Activated naive CD4-positive, alpha-beta T cell treated with anti-CD3 and anti-CD28 coated beads for 36 hours (primary cell): ENCODE data around the gene INPP5A. TPM values are rescaled to one million over a fixed set of nuclear protein-coding genes. Genes with fewer than 3 reads are reported as not detected.

Experiments used
- CTCF ChIA-PET: fragments of 350-600 bp; sonication (Branson Sonifier 250); formaldehyde crosslinking; loops from one replicate; lab custom pipeline; 2021; ENCODE audit warnings: antibody characterized with exemption; lab: Charles Lee
- DNase-seq: peaks from one replicate; pipeline ENCODE4 v3.0.0-alpha.2; 2020
- H3K27ac Mint-ChIP-seq: one replicate; pipeline ENCODE4 v1.8.0; 2021; ENCODE audit warnings: mild to moderate bottlenecking, mixed read lengths
- H3K27me3 Mint-ChIP-seq: one replicate; pipeline ENCODE4 v1.8.0; 2021; ENCODE audit warnings: low read depth, mixed read lengths
- H3K36me3 Mint-ChIP-seq: one replicate; pipeline ENCODE4 v1.8.0; 2021; ENCODE audit warnings: low read depth, mixed read lengths
- H3K4me1 Mint-ChIP-seq: one replicate; pipeline ENCODE4 v1.8.0; 2021; ENCODE audit warnings: low read depth, mixed read lengths
- H3K4me3 Mint-ChIP-seq: one replicate; pipeline ENCODE4 v1.8.0; 2021; ENCODE audit warnings: mild to moderate bottlenecking, moderate library complexity, mixed read lengths
- H3K9me3 Mint-ChIP-seq: one replicate; pipeline ENCODE4 v1.8.0; 2021; ENCODE audit warnings: mixed read lengths
- intact Hi-C: fragments of 100-400 bp; cut with micrococcal nuclease; formaldehyde crosslinking; loops from one replicate; pipeline ENCODE4 v1.15.1; 2023
- total RNA-seq, 2 experiments: library from RNA; stranded (reverse); gene quantifications; one replicate each; pipeline ENCODE4 v1.2.3, GENCODE V29; 2021

Gene INPP5A
- total RNA-seq, 2 experiments from 2014 or later: 17.3 to 19.5 TPM

DNA sequence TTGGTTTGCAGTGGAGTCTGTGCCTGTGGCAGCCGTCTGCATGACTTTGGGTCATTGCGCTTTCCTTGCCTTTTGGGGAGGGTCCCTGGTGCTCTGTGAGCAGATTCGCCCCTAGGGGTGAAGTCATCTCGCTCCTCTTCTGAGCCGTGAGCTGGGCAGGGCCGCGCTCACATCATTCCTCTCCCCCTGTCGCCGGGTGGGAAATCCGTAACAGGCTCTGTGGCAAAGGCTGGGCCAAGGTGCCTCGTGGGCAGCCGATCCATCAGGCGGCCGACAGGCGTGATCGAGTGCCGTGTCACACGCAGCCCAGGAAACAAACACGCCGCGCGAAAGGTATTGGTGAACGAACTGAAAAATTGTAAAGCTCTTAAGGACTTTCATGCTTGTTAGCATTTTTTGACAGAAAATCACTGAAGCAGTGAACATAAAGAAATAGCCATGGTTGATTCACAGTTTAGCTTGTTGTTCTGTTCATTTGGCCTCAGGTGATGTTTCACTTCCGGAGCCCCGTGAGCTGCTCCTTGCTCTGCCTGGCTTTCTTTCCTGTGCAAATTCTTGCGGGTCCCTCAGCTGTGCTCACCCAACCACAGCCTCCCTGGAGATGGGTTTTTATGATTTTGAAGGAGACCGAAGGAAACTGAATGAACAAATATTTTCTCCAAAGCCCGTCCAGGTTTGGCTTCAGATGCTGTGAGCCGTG is 126.2 kb downstream of the INPP5A start:
- DNase-seq: no peak
- no peak overlapping the region for H3K4me3 Mint-ChIP-seq
- intact Hi-C loops: no loop called here
- peaks cover 11% of the 10 kb centered on the region for H3K4me1 Mint-ChIP-seq
- no peaks in the 10 kb centered on the region for H3K27me3 Mint-ChIP-seq
- H3K9me3 Mint-ChIP-seq: no peaks in the 10 kb centered on the region
- CTCF ChIA-PET: no interaction called here
- H3K36me3 Mint-ChIP-seq: peaks cover 5% of the 10 kb centered on the region
- H3K27ac Mint-ChIP-seq: no peak overlapping the region

DNA sequence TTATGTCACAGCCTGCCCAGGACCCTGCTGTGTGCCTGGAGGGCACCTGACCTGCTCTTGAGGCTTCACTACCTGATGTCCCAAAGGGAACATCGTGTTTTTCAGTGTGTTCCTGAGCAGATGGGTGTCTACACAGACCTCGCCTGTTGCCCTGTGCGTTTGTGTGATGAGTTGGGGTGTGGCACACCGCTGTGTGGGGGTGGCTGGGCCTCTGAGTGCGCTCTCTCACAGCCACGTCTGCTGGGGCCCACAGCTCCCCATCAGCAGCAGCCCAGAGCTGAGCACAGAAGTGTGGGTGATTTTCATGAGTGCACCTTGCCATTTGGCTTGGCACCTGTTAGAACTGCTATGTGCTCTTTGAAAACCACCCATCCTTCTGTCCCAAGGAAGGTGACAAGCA is 126.8 kb downstream of the INPP5A start:
- CTCF ChIA-PET: no interaction called here
- Mint-ChIP-seq H3K9me3 (no peaks in the 10 kb centered on the region), H3K27ac (no peak overlapping the region), H3K36me3 (peaks cover 5% of the 10 kb centered on the region), H3K27me3 (no peaks in the 10 kb centered on the region), H3K4me1 (peaks cover 11% of the 10 kb centered on the region), H3K4me3 (no peak overlapping the region)
- intact Hi-C loops: no loop called here
- DNase-seq: no peak

DNA sequence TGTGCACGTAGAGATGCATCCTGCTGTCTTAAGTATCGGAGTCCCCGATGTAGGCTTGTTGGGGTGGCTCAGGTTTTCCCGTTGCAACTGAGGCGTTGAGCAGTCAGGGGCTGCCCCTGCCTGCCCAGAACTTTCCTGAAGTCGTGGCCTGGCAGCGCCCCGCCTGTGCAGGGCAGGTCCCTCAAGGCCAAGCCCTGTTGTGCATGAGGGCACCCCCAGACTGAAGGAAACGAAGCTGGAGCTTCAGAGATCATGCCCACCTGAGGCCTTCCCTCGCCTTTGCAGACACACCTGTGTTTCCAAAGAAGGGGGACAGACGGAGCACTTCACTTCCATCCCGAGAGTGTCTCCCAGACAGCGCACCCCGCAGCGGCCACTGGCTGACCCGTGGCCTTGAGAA is 127.3 kb downstream of the INPP5A start:
- DNase-seq: no peak
- no peak overlapping the region for H3K4me3 Mint-ChIP-seq
- H3K27me3 Mint-ChIP-seq: no peaks in the 10 kb centered on the region
- H3K9me3 Mint-ChIP-seq: no peaks in the 10 kb centered on the region
- no peak overlapping the region for H3K27ac Mint-ChIP-seq
- CTCF ChIA-PET: no interaction called here
- H3K4me1 Mint-ChIP-seq: peaks cover 11% of the 10 kb centered on the region
- peaks cover 5% of the 10 kb centered on the region for H3K36me3 Mint-ChIP-seq
- intact Hi-C loops: no loop called here

DNA sequence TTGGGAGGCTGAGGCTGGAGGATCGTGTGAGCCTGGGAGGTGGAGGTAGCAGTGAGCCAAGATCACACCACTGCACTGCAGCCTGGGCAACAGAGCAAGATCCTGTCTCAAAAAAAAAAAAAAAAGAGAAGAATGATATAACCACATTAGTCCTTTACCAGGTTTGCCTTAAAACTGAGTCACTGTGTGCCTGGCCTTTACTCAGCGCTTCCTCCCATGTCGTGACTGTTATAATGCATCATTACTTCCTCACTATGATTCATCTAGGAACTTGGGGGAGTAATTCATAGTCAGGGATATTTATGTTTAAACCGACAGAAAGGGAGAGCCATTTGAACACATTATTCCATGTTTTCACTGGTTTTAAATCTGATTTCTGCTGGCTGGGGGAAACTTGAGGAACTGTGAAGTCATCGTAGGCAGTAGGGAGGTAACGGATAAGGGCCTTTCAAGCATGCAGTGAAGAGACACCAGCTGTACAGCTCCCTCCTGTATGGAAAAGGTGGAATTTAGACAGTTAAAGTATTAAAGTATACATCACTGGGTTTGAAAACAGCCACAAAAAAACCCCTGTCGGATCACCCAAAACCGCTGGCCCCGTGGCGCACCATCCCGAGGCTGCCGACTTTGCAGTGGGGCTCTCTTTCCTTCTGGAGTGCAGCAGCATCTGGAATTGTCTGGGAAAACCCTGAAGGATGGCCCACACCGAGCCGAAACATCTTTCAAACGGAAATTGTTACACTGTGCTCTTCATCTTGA is 128.5 kb downstream of the INPP5A start:
- Mint-ChIP-seq H3K27me3 (no peaks in the 10 kb centered on the region), H3K4me1 (peaks cover 11% of the 10 kb centered on the region), H3K4me3 (no peak overlapping the region), H3K27ac (no peak overlapping the region), H3K9me3 (no peaks in the 10 kb centered on the region), H3K36me3 (no peaks in the 10 kb centered on the region)
- DNase-seq: peak; percentile 60
- intact Hi-C loops: loop anchor here (1.0 kb wide), 1 partner anchor 18 kb away; no protein-coding TSS in a partner anchor
- CTCF ChIA-PET: interaction anchor here (1.1 to 1.6 kb wide), 2 partner anchors 11 to 18 kb away, joined by 3 read pairs; no protein-coding TSS in a partner anchor

DNA sequence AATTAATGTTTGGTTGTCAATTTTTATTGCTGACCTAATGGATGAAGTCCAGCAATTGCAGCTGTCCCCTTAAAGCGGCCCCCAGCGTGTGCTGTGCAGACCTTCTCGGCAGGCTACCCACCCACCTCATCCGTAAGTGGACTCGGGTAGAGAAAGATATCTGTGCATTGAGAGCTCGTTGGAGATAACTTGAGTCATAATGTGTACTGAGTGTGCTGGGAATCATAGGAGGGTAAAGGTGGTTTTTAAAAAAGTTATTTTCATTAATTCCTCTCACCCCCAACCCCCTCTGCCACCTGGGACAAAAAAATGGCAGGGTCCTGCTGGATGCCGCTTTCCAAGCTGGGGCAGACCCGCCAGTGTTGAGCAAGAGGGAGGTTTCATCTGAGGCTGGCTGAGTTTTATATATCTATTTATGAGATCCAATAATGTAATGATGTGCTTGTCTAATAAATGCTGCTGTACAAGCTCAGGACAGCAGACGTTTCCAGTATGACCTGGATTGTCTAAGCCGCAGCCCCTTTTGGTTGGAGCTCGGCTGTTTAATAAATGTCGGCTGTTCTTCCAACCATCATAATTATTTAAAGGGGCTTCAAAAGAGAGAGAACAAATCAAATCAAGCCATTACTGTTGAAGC is 129.2 kb downstream of the INPP5A start:
- Mint-ChIP-seq H3K4me3 (no peak overlapping the region), H3K4me1 (peaks cover 13% of the 10 kb centered on the region), H3K9me3 (no peaks in the 10 kb centered on the region), H3K27ac (no peak overlapping the region), H3K36me3 (no peaks in the 10 kb centered on the region), H3K27me3 (no peaks in the 10 kb centered on the region)
- CTCF ChIA-PET: interaction anchor here (0.6 to 1.6 kb wide), 2 partner anchors 11 to 413 kb away, joined by 3 read pairs; no protein-coding TSS in a partner anchor
- no peak for DNase-seq
- intact Hi-C loops: loop anchor here (1.0 kb wide), 1 partner anchor 17 kb away; no protein-coding TSS in a partner anchor

DNA sequence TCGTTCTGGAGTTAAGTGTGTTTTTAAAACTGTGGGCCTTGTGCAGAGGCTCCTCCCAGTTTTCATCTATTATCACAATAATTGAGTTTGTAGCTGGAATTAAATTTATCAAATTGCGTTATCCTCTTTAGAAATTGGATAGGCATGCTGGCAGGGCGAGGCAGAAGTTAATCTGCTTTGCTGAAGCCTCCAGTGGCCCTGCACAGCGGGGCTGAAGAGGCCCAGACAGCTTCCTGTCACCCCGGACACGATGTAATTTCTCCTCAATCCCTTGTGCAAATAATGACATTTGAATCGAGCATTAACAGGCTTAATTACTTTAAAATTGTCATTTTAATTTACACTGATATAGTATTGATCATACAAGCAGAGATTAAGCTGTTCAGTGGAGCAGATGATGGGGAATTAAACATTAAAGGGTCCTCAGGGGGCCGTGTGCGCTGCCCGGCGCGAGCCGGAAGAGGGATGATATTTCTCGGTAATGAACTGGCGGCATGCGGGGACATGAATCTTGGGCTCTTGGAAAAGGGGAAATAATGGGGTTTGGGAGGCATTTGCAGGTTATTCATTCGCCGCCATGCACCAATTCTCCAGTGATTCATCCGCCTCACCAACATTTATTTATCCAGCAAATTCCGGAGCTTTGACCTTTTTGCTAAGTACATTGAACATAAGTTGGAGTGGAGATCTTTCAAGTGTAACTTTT is 129.9 kb downstream of the INPP5A start:
- CTCF ChIA-PET: interaction anchor here (0.6 to 1.6 kb wide), 2 partner anchors 12 to 414 kb away, joined by 3 read pairs; no protein-coding TSS in a partner anchor
- Mint-ChIP-seq H3K27ac (no peak overlapping the region), H3K9me3 (no peaks in the 10 kb centered on the region)

DNA sequence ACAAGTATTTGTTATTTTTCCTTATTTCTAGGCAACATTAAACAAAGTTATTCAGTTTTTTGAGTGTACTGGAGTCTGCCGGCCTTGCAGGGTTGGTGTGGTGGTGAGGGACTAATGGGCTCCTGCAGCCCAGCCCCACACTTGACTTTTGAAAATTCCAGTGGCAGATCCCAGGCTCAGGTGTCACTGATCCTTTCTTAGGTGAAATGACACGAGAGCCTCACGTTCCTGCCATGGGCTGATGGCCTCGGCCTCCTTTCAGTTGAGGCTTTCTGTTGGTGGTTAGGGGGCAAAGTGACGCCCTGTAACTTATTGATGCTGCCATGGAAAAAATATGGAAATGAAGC is 130.4 kb downstream of the INPP5A start:
- Mint-ChIP-seq H3K27me3 (no peaks in the 10 kb centered on the region), H3K9me3 (no peaks in the 10 kb centered on the region), H3K36me3 (no peaks in the 10 kb centered on the region), H3K27ac (no peak overlapping the region), H3K4me1 (peaks cover 13% of the 10 kb centered on the region), H3K4me3 (no peak overlapping the region)
- DNase-seq: no peak
- CTCF ChIA-PET: no interaction called here
- intact Hi-C loops: no loop called here

More for the DNA sequence above, 129.9 kb downstream of the INPP5A start:
- DNase-seq: no peak
- no peak overlapping the region for H3K4me3 Mint-ChIP-seq
- H3K27me3 Mint-ChIP-seq: no peaks in the 10 kb centered on the region
- H3K4me1 Mint-ChIP-seq: peaks cover 13% of the 10 kb centered on the region
- no peaks in the 10 kb centered on the region for H3K36me3 Mint-ChIP-seq
- intact Hi-C loops: no loop called here

DNA sequence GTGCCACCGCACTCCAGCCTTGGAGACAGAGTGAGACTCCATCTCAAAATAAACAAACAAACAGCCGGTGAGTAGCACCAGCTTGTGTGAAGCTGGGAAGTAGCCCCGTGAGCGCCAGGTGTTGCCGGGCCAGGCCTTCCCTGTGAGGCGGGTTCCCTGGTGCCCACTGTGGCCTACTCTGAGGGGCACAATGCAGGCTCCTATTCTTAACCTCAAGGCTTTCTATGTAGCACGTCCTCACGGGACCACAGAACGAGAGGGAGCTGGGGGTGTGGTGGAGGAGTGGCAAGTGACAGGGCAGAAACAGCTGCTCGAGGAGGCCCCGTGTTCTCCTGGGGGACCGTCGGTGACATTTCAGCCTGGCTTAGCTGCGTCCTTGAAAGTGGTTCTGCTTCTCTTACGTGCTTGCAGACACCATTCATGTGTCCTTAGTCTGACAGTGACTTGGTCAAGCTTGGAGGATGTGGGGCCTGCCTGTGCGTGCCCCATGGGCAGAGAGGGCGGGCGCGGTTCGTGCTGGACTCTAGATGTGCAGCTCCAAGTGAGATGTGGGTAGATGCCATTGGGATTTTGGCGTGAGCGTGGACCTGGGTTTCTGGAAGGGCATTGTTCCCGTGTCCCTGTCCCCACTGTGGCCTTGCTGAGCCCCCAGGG is 131.7 kb downstream of the INPP5A start:
- Mint-ChIP-seq H3K9me3 (no peaks in the 10 kb centered on the region), H3K36me3 (no peaks in the 10 kb centered on the region), H3K4me1 (peaks cover 13% of the 10 kb centered on the region), H3K27me3 (no peaks in the 10 kb centered on the region), H3K4me3 (no peak overlapping the region), H3K27ac (no peak overlapping the region)
- DNase-seq: no peak
- CTCF ChIA-PET: interaction anchor here (1.9 kb wide), 1 partner anchor 14 kb away, joined by 6 read pairs; no protein-coding TSS in a partner anchor
- intact Hi-C loops: no loop called here

DNA sequence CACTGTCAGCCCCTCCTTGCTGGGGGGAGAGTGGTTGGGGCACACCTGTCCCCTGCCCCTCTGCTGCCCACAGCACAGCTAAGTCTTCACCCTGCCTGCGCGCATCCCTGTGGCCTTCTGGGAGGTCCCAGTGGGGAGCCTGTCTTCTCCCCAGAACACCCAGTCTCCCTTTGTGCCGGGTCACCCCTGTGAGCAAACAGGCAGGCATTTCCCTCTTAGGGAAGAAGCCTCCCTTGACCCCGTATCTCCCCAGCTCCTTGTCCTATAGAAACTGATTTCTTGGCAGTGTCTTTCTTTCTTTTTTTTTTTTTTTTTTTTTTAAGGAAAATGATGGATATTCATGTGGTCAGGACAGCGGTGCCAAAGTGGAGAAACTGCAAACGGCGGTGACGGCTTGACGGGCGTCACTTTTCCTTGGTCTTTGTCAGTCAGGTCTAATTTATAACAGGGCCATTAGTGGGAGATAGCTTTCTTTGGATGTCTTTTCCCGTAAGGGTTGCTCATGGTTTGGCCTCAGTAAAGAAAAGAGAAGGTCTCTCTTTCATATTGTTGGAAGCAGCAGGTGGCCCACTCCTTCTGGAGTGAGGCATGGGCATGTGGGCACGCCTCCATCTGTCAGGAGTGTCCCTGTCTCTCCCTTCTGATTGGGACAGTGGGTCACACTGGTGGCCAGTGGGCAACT is 133.1 kb downstream of the INPP5A start:
- H3K4me3 Mint-ChIP-seq: no peak overlapping the region
- peaks cover 12% of the 10 kb centered on the region for H3K4me1 Mint-ChIP-seq
- CTCF ChIA-PET: interaction anchor here (1.9 kb wide), 1 partner anchor 15 kb away, joined by 6 read pairs; no protein-coding TSS in a partner anchor
- intact Hi-C loops: no loop called here
- no peaks in the 10 kb centered on the region for H3K36me3 Mint-ChIP-seq
- DNase-seq: no peak
- no peak overlapping the region for H3K27ac Mint-ChIP-seq
- H3K9me3 Mint-ChIP-seq: no peaks in the 10 kb centered on the region
- no peaks in the 10 kb centered on the region for H3K27me3 Mint-ChIP-seq

DNA sequence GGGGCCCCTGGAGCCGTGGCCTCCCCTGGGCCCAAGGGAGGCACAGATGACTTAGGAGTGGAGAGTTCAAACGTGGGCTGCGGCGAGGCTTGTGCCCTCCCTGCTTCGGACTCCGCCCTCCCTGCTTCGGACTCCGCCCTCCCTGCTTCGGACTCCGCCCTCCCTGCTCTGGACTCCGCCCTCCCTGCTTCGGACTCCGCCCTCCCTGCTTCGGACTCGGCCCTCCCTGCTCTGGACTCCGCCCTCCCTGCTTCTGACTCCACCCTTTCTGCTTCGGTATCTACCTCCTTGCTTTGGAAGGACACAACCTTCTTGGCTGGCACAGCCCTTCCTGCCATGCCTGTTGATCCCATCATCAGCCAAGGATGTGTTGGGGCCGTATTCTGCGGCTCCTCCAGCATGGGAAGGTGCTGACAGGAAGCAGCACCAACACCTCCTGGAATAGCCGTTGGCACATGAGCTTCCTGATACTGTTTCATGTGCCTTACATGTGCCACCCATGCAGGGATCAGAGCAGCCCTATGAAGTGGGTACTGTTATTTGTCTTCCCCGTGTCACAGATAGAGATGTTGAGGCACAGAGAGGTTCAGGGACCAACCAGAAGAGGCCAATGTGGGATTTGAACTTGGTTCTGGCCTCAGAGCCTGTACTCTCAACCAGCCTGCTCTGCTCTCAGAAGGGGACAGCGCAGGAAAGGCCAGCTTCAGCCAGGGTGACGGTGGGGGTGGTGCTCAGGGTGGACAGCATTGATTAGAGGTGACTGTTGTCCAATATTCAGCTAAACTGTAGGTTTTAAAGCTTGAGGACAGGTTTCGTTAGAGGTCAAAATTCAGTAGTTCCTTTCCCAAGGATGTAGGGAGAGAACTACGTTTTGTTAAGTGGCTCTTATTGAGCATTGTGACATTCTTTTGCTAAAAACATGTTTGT is 133.9 kb downstream of the INPP5A start:
- H3K36me3 Mint-ChIP-seq: no peaks in the 10 kb centered on the region
- no peaks in the 10 kb centered on the region for H3K27me3 Mint-ChIP-seq
- intact Hi-C loops: no loop called here
- no peaks in the 10 kb centered on the region for H3K9me3 Mint-ChIP-seq
- H3K4me1 Mint-ChIP-seq: peaks cover 4% of the 10 kb centered on the region
- CTCF ChIA-PET: no interaction called here
- DNase-seq: no peak
- no peak overlapping the region for H3K27ac Mint-ChIP-seq
- no peak overlapping the region for H3K4me3 Mint-ChIP-seq
